ENCODE results near the gene CAMSAP1. TPM values are rescaled to one million over a fixed set of nuclear protein-coding genes. Genes with fewer than 3 reads are reported as not detected.

CAMSAP1 gene
- total and polyA plus RNA-seq, 2 donors (not counting 1 experiment from before 2014, with no cell fraction given): 6.6 to 31.0 TPM

- Histone ChIP-seq H3K36me3 (replicated peaks in 1 of 2; ENCODE audit: control extremely low read depth in 1 of 2, control insufficient read depth in 1 of 2, extremely low read depth in 1 of 2, insufficient read depth in 2 of 2, low read length in 1 of 2) (peaks cover 0 to 78% of the 10 kb centered on the region in 2 experiments), H4K20me1 (ENCODE audit: control insufficient read depth, insufficient read depth, low read length, poor library complexity, severe bottlenecking) (no peaks in the 10 kb centered on the region), H3K4me2 (replicated peaks; ENCODE audit: low read depth, low read length, poor library complexity, severe bottlenecking) (no peak overlapping the region), H2AFZ (ENCODE audit: insufficient read depth, low read depth, low read length, poor library complexity, severe bottlenecking) (no peak overlapping the region), H3K9ac (ENCODE audit: low read length) (no peak overlapping the region), H3K79me2 (ENCODE audit: control insufficient read depth, insufficient read depth, low read length) (no peaks in the 10 kb centered on the region), H3K27me3 (replicated peaks in 1 of 4; ENCODE audit: control extremely low read depth in 1 of 4, control insufficient read depth in 3 of 4, insufficient read depth in 4 of 4, low read length in 3 of 4) (no peaks in the 10 kb centered on the region), H3K4me3 (ENCODE audit: control extremely low read depth in 1 of 5, extremely low read depth in 1 of 5, insufficient read depth in 1 of 5, low read depth in 2 of 5, low read length in 4 of 5) (no peak overlapping the region), H3K9me3 (ENCODE audit: control extremely low read depth in 1 of 3, control insufficient read depth in 2 of 3, insufficient read depth in 1 of 3, low read length in 2 of 3) (no peaks in the 10 kb centered on the region), H3K27ac (ENCODE audit: low read length in 2 of 2) (no peak overlapping the region), H3K4me1 (ENCODE audit: control insufficient read depth in 2 of 2, insufficient read depth in 2 of 2, low read length in 2 of 2) (no peaks in the 10 kb centered on the region)
- ATAC-seq (ENCODE audit: low read depth): no peak
- TF ChIP-seq CTCF (IDR thresholded peaks at IDR 0.05): no peak
- no peak for TF ChIP-seq EZH2 (IDR thresholded peaks at IDR 0.05; ENCODE audit: borderline replicate concordance, insufficient read depth, low read depth, low read length, poor library complexity, severe bottlenecking)
- Mint-ChIP-seq H3K27ac (no peak overlapping the region), H3K4me3 (no peak overlapping the region), H3K9me3 (ENCODE audit: insufficient read depth) (no peaks in the 10 kb centered on the region), H3K27me3 (no peaks in the 10 kb centered on the region), H3K4me1 (no peaks in the 10 kb centered on the region)
- intact Hi-C loops (cut with micrococcal nuclease): no loop called here
- ChIA-PET CTCF (no interaction called here), POLR2A (no interaction called here)
- WGBS (ENCODE audit: insufficient coverage): 99% methylated on average over 27 of the region's 27 CpGs
- DNase-seq: no peak
Observed at GRCh38 chr9:135821733-135822373, 85.5 kb downstream of the CAMSAP1 start.

GRCh38 chr9:135821116-135821515, 86.2 kb downstream of the CAMSAP1 start:
- H3K36me3 ChIP-seq (replicated peaks in 1 of 2; ENCODE audit: control extremely low read depth in 1 of 2, control insufficient read depth in 1 of 2, extremely low read depth in 1 of 2, insufficient read depth in 2 of 2, low read length in 1 of 2): peaks cover 0 to 79% of the 10 kb centered on the region in 2 experiments
- H3K9me3 ChIP-seq (ENCODE audit: control extremely low read depth in 1 of 3, control insufficient read depth in 2 of 3, insufficient read depth in 1 of 3, low read length in 2 of 3): no peaks in the 10 kb centered on the region
- DNase-seq (no peak), ATAC-seq (ENCODE audit: low read depth) (no peak)
- H3K4me2 ChIP-seq (replicated peaks; ENCODE audit: low read depth, low read length, poor library complexity, severe bottlenecking): no peak overlapping the region
- no peak overlapping the region for H2AFZ ChIP-seq (ENCODE audit: insufficient read depth, low read depth, low read length, poor library complexity, severe bottlenecking)
- no peak overlapping the region for H3K27ac ChIP-seq (ENCODE audit: low read length in 2 of 2)
- Mint-ChIP-seq H3K4me1 (no peaks in the 10 kb centered on the region), H3K4me3 (no peak overlapping the region), H3K27ac (no peak overlapping the region), H3K27me3 (no peaks in the 10 kb centered on the region), H3K9me3 (ENCODE audit: insufficient read depth) (no peaks in the 10 kb centered on the region)
- no peaks in the 10 kb centered on the region for H3K4me1 ChIP-seq (ENCODE audit: control insufficient read depth in 2 of 2, insufficient read depth in 2 of 2, low read length in 2 of 2)
- H3K27me3 ChIP-seq (replicated peaks in 1 of 4; ENCODE audit: control extremely low read depth in 1 of 4, control insufficient read depth in 3 of 4, insufficient read depth in 4 of 4, low read length in 3 of 4): no peaks in the 10 kb centered on the region
- H3K4me3 ChIP-seq (ENCODE audit: control extremely low read depth in 1 of 5, extremely low read depth in 1 of 5, insufficient read depth in 1 of 5, low read depth in 2 of 5, low read length in 4 of 5): no peak overlapping the region
- ChIA-PET CTCF (no interaction called here), POLR2A (no interaction called here)
- H4K20me1 ChIP-seq (ENCODE audit: control insufficient read depth, insufficient read depth, low read length, poor library complexity, severe bottlenecking): no peaks in the 10 kb centered on the region
- H3K9ac ChIP-seq (ENCODE audit: low read length): no peak overlapping the region
- 99% methylated on average over 20 of the region's 20 CpGs for WGBS (ENCODE audit: insufficient coverage)
- no peaks in the 10 kb centered on the region for H3K79me2 ChIP-seq (ENCODE audit: control insufficient read depth, insufficient read depth, low read length)
- TF ChIP-seq EZH2 (IDR thresholded peaks at IDR 0.05; ENCODE audit: borderline replicate concordance, insufficient read depth, low read depth, low read length, poor library complexity, severe bottlenecking) (no peak), CTCF (IDR thresholded peaks at IDR 0.05) (no peak)
- intact Hi-C loops (cut with micrococcal nuclease): no loop called here
